HL-60/S4 treated with phorbol 12-myristate 13-acetate at 8.2 ng/mL for 4 days and 3 days (cell line): ENCODE measurements around the gene SELENOW.
"Not testable (repeated sequence)": the region's sequence is repeated elsewhere in the genome, so short reads cannot be mapped to it uniquely, and the experiment has no call there.

Experiments used
- in situ Hi-C: fragments of 300-500 bp; cut with MboI; formaldehyde crosslinking; loops from 2 replicates; pipeline ENCODE4 v1.15.0; 2022; ENCODE audit warnings: low sequenced_read_pairs

SELENOW gene

GRCh38 chr19:47780215-47780551 lies 1.7 kb downstream of the SELENOW start:
- in situ Hi-C loops: no loop called here

DNA sequence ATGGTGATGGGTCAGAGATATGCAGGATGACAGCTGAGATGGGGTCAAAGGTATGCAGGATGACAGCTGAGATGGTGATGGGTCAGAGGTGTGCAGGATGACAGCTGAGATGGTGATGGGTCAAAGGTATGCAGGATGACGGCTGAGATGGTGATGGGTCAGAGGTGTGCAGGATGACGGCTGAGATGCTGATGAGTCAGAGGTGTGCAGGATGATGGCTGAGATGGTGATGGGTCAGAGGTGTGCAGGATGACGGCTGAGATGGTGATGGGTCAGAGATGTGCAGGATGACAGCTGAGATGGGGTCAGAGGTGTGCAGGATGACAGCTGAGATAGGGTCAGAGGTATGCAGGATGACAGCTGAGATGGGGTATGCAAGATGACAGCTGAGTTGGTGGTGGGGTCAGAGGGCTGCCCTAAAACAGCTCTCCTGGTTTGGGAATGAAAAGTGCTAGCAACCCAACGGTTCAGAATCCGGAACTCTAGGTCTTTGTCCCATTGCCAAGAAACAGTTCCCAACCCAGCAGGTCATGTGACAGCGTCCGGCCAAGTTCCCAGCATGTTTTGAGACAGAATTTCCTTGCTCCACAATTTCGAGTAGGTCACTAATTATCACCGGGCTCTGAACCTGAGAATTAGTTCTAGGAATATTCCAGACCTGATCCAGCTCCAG lies 3.2 kb downstream of the SELENOW start:
- in situ Hi-C loops: no loop called here

DNA sequence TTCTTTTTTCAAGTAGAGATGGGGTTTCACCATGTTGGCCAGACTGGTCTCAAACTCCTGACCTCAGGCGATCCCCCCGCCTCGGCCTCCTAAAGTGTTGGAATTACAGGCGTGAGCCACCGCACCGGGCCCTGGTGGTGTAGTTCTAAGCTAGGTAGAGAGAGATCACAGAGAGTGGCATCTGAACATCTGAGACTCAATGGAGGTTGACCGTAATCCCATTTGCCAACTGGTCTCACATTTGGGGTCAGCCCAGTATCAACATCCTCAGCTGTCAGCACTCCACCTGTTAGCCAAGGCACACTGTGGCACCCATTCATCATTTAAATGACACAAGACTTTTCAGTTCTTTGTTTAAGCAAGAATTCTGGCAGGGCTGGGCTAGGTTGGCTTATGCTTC lies 8.1 kb downstream of the SELENOW start:
- in situ Hi-C loops: no loop called here

GRCh38 chr19:47787307-47787706 lies 8.8 kb downstream of the SELENOW start:
- in situ Hi-C loops: not testable (repeated sequence)

GRCh38 chr19:47789811-47790210 lies 11.3 kb downstream of the SELENOW start:
- in situ Hi-C loops: not testable (repeated sequence)

DNA sequence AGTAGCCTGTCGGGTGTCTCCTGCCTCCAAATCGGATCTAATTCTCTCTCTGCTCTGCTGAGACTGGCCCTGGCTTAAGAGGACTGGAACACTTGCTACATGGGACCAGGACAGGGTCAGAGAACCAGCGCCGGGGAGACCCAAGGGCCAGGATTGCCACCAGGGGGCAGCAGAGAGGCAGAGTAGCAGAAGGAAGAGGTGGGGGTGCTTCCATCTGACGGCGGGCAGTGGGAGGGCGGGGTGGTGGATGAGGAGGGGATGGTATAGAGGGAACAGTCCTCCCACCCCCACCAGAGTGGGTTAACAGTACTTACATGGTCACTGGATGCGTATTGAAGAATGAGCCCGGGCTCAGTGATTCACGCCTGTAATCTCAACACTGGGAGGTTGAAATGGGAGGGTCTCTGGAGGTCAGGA lies 11.9 kb downstream of the SELENOW start:
- in situ Hi-C loops: no loop called here

GRCh38 chr19:47792616-47793015 lies 14.1 kb downstream of the SELENOW start:
- in situ Hi-C loops: no loop called here

DNA sequence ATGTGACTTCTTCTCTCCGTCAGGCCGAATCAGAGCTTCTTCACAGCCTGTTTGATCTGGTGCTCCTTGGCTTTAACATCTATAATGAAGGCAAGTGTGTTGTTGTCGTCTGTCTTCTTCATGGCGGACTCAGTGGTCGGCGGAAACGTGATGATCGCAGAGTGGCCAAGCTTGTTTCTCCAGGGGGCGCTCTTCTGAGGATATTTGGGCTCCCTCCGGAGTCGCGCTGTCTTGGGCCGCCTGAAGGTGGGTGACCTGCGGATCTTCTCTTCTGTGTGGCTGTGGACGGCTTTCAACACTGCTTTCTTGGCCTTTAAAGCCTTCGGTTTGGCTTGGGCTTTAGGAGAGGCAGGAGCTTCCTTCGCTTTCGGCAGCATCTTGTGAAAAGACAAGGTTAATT lies 16.0 kb downstream of the SELENOW start:
- in situ Hi-C loops: no loop called here

GRCh38 chr19:47796785-47797184 lies 18.3 kb downstream of the SELENOW start:
- in situ Hi-C loops: no loop called here

GRCh38 chr19:47797996-47798903 lies 19.7 kb downstream of the SELENOW start:
- in situ Hi-C loops: no loop called here

- in situ Hi-C loops: no loop called here
These were observed 20.4 kb downstream of the SELENOW start for GRCh38 chr19:47798904-47799266.

DNA sequence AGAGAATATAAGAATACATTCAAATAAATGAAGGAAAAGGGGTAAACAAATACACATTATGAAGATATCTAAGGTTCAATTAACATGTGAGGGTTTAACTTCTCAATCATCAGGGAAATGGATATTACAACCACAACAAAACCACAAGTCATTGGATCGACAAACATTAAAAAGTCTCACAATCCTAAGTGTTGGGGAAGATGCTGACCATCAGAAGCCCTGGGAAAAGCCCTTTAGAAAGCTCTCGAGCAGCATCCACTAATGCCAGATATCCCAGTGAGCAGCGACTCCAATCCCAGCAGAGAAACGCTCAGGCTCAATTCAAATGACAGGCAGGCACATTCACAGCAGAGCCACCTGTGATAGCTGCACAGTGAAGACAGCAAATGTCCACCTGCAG lies 22.8 kb downstream of the SELENOW start:
- in situ Hi-C loops: no loop called here

DNA sequence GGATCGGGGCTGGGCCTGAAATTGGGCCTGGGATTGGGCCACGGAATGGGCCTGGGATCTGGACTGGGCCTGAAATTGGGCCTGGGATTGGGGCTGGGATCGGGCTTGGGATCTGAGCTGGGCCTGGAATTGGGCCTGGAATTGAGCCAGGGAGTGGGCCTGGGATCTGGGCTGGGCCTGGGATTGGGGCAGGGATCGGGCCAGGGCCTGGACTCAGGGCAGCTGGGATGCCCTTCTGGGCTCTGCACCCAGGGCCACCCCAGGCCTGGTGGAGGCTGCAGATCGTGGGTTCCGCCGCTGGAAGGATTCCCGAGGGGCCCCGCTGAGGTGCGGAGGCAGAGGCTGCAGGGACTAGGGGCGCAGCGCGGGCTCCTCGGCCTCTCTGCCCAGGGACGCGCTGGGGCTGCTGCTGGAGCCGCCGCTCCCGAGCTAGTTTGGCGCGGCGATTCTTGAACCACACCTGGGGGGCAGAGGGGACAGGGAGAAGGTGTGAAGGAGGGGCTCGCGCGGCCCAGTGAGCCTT lies 24.1 kb downstream of the SELENOW start:
- in situ Hi-C loops: no loop called here

DNA sequence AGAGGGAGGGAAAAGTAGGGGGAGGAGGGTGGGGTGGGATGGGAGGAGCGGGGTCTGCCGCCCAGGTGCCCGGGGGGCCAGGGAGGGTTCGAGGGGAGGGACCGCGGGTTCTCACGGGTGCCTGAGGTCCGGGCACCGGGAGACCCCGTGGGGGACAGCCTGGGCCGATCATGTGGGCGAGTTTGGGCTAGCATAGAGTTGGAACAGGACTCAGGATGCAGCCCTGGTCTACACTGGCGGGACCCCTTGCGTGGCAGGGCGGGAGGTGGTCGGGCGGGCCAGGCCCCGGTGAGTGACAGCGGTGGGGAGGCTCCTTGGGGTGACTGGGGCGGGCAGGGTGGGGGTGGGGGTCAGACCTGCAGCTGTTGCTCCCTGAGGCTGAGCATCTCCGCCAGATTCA lies 24.6 kb downstream of the SELENOW start:
- in situ Hi-C loops: not testable (repeated sequence)

- in situ Hi-C loops: not testable (repeated sequence)
These were observed 25.2 kb downstream of the SELENOW start for GRCh38 chr19:47803671-47804070.

DNA sequence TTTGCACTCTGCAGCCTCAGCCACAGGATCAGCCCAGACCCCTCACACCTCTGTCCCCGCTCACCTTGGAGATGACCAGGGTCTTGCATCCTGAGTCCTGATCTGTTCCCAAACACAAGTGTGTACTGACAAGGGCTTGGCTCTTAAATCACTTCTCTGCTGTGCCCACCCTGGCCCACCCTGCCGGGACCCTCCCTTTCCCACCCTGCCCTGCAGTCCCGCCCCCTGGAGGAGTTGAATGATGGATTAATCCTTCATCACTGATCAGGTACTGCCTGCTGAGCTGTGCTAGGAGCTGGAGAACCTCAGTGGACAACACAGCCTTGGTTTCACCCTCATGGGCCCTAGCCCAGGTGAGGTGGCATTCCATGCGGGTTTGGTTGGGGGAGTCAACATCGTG lies 25.9 kb downstream of the SELENOW start, which contains the start of gene TPRX1:
TSS of gene TPRX1 (minus strand) at position 101 of the 400 bp plus-strand sequence. CDS start at position 89, 12 bp downstream.
- in situ Hi-C loops: not testable (repeated sequence)

GRCh38 chr19:47805313-47805712 lies 26.8 kb downstream of the SELENOW start:
- in situ Hi-C loops: no loop called here

- in situ Hi-C loops: no loop called here
These were observed 27.9 kb downstream of the SELENOW start for GRCh38 chr19:47806435-47806834.

- in situ Hi-C loops: no loop called here
These were observed 34.9 kb downstream of the SELENOW start for GRCh38 chr19:47813304-47813994.

- in situ Hi-C loops: no loop called here
These were observed 35.5 kb downstream of the SELENOW start for GRCh38 chr19:47813995-47814328.

DNA sequence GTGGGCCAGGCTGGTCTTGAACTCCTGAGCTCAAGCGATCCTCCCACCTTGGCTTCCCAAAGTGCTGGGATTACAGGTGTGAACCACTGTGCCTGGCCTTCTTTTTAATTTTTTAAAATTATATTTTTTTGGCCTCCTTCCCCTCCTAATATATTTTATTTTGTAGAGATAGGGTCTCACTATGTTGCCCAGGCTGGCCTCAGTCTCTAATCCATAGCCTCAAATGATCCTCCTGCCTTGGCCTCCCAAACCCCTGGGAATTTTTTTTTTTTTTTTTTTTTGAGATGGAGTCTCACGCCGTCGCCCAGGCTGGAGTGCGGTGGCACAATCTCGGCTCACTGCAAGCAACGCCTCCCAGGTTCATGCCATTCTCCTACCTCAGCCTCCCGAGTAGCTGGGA lies 37.8 kb downstream of the SELENOW start:
- in situ Hi-C loops: not testable (repeated sequence)

- in situ Hi-C loops: not testable (repeated sequence)
These were observed 39.7 kb downstream of the SELENOW start for GRCh38 chr19:47818221-47818620.
